GM21529 (cell line): Measurements from ENCODE around the gene SCCPDH.
"Not testable (repeated sequence)": the region's sequence is repeated elsewhere in the genome, so short reads cannot be mapped to it uniquely, and the experiment has no call there.

Experiments
- ATAC-seq: cut with Tn5 transposase; IDR thresholded peaks from one replicate; pipeline ENCODE4 v1.9.1; 2021; ENCODE audit not compliant: unreplicated experiment

SCCPDH gene

DNA sequence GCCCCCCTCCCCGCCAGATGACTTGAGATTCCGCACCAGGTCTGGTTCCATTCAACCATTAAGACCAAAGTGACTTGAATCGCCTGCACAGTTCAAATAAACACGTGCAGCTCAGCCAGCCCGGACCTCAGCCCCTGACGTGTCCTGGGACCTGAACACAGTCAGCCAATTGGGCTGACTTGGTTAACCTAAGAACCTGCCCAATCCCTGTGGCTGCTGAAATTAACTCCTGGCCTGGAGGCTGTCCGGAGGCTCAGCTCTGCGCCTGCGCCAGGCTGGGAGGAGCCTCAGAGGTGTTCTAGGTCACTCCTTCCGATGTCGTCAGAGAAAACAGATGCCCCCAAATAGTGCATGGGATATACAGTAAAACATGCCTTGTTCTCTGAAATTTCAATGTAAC is 73.4 kb downstream of the SCCPDH start:
- ATAC-seq: no peak

DNA sequence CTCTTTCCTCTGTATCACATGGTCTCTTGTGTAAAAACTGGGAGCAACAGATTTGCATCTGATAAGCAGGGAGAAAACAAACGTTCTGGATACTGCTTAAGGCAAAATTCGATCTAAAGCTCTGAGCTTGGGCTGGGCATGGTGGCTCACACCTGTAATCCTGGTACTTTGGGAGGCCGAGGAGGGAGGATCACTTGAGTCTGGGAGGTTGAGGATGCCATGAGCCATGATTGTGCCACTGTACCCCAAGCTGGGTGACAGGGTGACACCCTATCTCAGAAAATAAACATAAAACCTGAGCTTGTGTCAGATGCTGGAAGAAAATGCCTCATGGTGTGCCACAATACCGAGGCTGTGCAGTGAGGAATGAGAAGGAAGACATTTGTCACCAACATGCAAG is 73.9 kb downstream of the SCCPDH start:
- no peak for ATAC-seq

DNA sequence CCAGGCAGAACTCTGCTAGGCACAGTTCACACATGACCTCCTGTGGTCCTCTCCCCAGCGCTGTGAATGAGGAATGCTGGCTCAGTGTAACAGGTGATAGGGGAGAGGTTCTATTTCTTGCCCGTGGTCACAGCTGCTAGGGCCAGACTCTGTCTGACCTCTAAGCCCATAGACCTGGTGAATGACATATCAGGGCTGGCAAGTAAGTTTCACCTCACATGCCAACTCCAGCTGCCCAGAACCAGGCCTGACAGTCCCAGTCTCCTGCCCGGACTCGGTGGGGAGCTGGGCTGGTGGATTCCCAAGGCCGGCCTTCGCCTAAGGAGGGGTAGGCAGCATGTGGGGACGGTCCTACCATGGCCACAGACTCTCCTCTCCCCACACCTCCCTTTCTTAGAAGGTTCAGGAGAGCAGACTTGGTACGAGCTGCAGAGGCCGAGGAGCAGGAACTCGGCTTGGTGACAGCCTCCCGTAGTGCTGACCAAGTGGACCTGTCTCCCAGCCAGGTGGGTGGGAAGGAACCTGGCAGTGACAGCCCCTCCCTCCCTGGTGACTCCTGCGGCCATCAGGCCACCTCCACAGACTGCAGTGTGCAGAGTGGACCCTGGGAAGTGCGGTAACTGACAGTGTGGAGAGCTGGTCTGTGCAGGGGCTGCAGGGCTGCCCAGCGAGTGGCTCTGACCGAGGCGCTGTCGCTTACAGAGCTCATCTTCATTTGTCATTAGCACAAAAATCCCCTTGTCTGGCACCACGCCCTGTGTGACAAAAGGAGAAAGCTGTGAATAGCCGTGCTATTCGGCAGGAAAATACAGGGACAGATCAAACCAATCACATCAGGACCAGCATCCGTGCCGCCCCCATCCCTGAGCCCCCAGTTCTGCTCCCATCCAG is 74.6 kb downstream of the SCCPDH start:
- no peak for ATAC-seq

DNA sequence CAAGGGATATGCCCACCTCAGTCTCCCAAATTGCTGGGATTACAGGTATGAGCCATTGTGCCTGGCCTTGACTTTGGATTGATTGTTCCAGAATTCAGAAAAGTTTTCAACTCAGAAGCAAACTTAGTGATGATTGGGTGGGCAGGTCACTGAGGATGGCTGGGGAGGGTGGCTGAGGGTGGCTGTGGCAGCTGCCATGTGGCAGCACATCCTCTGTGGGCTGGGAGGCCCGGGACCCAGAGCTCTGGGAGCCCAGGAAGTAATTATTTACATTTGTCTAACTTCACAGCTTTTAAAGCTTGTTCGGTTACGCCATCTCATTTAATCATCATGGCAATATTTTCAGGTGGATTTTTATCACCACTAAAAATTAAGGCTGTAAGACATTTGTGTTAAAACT is 76.1 kb downstream of the SCCPDH start:
- ATAC-seq: no peak

DNA sequence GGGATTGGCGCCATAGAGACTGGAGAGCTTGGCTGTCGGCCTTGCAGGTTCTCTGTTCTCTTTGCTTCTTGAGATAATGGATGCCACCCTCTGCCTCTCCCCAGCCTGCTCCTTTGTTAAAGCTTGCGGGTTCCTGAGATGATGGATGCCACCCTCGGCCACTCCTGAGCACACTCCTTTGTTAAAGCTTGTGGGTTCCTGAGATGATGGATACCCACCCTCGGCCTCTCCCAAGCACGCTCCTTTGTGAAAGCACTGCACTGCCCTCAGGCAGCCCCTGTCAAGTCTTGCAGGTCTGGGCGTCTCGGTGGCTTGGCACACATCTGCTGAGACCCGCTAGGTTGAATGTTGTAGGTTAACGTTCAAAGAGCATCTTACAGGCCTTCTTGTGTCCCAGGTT is 76.5 kb downstream of the SCCPDH start:
- ATAC-seq: no peak

DNA sequence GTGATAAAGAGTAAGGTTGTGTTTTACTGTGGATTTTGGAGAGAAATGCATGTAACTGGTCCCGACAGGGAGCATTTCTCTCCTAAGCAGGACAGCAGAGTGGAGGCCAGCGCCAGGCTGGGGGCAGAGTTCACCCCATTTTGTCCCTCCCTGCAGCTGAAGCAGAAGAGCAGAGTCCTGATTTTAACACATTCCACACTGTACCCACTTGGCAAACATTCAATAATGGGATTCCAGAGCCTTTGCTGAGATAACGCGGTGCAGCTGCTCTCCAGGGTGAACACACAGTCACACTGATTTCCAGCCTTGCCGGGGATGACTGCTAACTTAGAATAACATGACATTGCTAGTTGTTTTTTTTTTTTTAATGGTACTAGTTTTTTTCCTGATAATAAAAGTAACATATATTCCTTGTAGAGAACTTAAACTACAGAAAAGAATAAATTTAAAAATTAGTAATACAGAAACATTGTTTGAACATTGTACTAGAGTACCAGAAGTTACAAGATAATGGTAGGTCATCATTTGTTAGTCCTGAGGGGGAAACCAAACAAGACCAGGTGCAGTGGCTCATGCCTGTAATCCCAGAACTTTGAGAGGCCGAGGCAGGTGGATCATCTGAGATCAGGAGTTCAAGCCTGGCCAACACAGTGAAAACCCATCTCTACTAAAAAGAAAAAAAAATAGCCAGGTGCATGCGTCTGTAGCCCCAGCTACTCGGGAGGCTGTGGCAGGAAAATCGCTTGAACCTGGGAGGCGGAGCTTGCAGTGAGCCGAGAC is 77.2 kb downstream of the SCCPDH start:
- ATAC-seq: no peak

DNA sequence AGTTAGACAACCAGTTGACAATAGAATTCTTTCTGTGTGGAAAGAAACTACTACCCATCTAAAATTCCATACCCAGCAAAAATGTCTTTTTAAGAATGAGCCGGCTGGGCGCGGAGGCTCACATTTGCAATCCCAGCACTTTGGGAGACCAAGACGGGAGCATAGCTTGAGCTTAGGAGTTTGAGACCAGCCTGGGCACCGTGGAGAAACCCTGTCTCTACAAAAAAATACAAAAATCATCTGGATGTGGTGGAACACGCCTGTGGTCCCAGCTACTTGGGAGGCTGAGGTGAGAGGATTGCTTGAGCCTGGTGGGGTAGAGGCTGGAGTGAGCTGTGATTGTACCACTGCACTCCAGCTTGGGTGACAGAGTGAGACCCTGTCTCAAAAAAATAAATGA is 79.2 kb downstream of the SCCPDH start:
- ATAC-seq: no peak

DNA sequence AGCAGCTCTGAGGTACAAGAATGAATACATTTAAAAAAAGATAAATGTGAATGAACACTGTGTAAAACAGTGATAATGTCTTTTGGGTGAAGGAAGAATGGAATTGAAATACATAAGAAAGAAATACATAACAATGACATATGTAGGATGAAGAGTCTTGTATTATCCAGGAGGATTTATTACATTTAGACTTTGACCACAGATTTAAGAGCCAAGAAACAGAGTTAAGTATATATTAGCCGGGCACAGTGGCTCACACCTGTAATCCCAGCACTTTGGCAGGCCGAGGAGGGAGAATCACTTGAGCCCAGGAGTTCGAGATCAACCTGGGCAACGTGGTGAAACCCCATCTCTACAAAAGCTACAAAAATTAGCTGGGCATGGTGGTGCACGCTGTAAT is 79.7 kb downstream of the SCCPDH start:
- ATAC-seq: no peak

DNA sequence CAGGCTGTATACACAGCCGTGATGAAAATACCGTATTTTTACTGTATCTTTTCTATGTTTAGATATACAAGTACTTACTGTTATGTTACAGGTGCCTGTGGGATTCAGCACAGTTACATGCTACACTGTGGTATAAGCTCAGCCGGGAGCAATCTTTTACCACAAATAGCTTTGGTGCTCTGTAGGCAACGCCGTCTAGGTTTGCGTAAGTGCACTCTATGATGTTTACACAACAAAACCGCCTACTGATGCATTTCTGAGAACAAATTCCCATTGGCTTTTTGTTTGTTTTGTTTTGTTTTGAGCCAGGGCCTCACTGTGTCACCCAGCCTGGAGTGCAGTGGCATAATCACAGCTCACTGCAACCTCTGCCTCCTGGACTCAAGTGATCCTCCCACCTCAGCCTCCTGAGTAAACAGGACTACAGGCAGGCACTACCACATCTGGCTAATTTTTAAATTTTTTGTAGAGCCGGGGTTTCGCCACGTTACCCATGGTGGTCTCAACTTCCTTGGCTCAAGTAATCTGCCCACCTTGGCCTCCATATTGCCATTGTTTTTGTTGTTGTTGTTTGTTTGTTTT is 81.0 kb downstream of the SCCPDH start:
- no peak for ATAC-seq

DNA sequence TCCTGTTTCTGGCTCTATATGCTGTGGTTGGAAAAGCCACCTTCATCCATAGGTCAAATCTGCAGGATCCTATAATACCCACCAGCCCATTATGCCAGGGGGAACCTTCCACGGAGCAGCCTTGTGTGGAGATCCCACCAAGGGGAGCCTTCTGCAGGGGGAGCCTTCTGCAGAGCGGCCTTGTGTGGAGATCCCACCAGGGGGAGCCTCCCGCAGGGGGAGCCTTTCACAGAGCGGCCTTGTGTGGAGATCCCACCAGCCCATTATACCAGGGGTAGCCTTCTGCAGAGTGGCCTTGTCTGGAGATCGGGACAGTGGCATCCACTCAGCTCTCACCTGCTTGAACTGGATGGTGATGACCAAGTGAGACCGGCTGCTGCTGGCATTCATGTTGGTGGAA is 85.3 kb downstream of the SCCPDH start:
- no peak for ATAC-seq

DNA sequence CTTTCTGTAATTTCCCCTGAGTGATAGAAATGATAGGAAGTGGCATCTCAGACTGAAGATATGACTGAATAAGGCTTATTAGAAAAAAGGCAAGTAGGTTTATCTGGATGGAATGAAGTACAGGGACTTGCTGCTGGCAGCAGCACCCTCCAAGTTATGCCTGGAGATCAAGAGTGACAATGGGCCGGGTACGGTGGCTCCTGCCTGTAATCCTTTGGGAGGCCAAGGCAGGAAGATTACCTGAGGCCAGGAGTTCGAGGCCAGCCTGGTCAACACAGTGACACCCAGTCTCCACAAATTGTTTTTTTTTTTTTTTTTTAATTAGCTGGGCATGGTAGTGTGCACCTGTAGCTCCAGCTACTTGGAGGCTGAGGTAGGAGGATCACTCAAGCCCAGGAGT is 87.8 kb downstream of the SCCPDH start:
- ATAC-seq: no peak

DNA sequence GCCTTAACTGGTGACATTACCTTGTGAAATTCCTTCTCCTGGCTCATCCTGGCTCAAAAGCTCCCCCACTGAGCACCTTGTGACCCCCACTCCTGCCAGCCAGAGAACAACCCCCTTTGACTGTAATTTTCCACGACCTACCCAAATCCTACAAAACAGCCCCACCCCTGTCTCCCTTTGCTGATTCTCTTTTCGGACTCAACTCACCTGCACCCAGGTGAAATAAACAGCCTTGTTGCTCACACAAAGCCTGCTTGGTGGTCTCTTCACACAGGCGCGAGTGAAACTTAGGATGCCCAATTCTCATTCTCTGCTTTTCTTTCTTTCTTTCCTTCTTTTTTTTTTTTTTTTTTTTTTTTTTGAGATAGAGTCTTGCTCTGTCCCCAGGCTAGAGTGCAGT is 89.1 kb downstream of the SCCPDH start:
- ATAC-seq: not testable (repeated sequence)

DNA sequence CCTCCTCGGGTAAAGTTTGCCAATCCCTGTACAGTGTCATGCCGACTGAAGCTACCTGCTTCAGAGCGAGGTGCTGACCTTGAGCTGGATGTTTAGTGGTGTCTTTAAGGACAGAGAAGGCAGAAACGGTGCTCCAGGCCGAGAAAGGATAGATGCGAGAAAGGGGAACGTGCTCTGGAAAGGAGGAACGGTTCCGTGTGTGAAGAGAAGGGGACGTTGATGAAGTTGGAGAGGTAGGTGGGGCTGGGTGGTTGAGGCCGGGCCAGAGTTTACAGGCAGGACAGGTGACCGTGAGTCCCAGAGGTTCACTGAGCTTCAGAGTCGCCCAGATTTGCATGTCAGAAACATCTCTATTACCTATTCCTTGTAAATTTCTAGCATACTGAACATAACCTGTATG is 90.7 kb downstream of the SCCPDH start:
- no peak for ATAC-seq

DNA sequence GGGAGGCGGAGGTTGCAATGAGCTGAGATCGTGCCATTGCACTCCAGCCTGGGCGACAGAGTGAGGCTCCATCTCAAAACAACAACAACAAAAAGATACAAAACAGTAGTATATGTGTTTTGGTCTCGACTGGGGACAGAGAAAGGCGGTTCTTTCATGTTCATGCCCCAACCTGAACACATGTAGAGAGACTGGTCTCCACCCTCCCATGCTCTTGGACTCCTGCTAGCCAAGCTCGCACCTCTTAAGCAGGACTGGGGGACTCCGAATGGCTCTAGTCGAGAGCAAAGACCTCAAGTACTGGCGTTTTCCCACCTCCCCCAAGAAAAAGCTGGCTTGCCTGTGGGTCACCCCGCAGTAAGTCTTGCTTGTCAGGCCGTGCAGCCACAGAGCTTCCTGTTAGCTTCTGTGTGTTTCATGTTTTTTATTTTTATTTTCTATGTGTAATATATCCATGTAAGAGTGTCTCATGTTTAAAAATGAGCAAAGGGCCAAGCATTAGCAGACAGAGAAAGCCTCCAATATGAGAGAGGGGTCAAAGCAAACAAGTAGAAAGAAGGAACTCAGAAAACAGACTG is 91.6 kb downstream of the SCCPDH start:
- peak; percentile 65 for ATAC-seq
